Right atrium auricular region (tissue), 2 donors: Measurements from ENCODE around the gene MED15. TPM values are rescaled to one million over a fixed set of nuclear protein-coding genes. Genes with fewer than 3 reads are reported as not detected.
"Not testable (repeated sequence)": the region's sequence is repeated elsewhere in the genome, so short reads cannot be mapped to it uniquely, and the experiment has no call there.

Source experiments
- DNase-seq: peaks from one replicate; pipeline ENCODE4 v3.0.0-alpha.2; 2019; ENCODE audit warnings: low spot score
- H3K27ac ChIP-seq, 2 donors: fragments of 200-600 bp; sonication (generic); 1 replicate in 1 of 2; 2 replicates in 1 of 2; pipeline ENCODE4 v1.5.1; 2016 to 2019
- H3K27me3 ChIP-seq, 2 donors: fragments of 200-600 bp; sonication (generic); one replicate each; pipeline versions ENCODE4 v1.5.1 to v1.6.0; 2017 to 2019
- H3K36me3 ChIP-seq: fragments of 200-600 bp; sonication (generic); one replicate; pipeline ENCODE4 v1.5.1; 2016
- H3K4me1 ChIP-seq, 2 donors: fragments of 200-600 bp; sonication (generic); one replicate each; pipeline versions ENCODE4 v1.5.1 to v1.6.0; 2017 to 2019
- H3K4me3 ChIP-seq, 2 donors: fragments of 200-600 bp; sonication (generic); 1 replicate in 1 of 2; 2 replicates in 1 of 2; pipeline ENCODE4 v1.5.1; 2017 to 2019; ENCODE audit warnings: mild to moderate bottlenecking in 1 of 2, moderate library complexity in 1 of 2
- H3K9me3 ChIP-seq, 2 donors: fragments of 200-600 bp; sonication (generic); one replicate each; pipeline ENCODE4 v1.5.1; 2019
- CTCF ChIP-seq, 2 donors: fragments of 200-600 bp; sonication (generic); IDR thresholded peaks; one replicate each; pipeline ENCODE4 v1.5.1; 2019; ENCODE audit warnings: antibody characterized with exemption in 2 of 2
- total RNA-seq, 2 donors: library from RNA; depleted of rRNA; stranded (reverse); fragments of >200 nt; gene quantifications; one replicate each; pipeline ENCODE4 v1.1.0, GENCODE V29; 2016

The MED15 gene
- total RNA-seq, 2 donors from 2014 or later = 18.8 to 40.6 TPM

- H3K4me3 ChIP-seq = no peak overlapping the region
- no peak for DNase-seq
- H3K36me3 ChIP-seq = no peaks in the 10 kb centered on the region
- TF ChIP-seq CTCF (IDR thresholded peaks at IDR 0.05) = no peak
- H3K4me1 ChIP-seq = no peaks in the 10 kb centered on the region
- no peak overlapping the region for H3K27ac ChIP-seq
- no peaks in the 10 kb centered on the region for H3K9me3 ChIP-seq
- no peaks in the 10 kb centered on the region for H3K27me3 ChIP-seq
Observed at GRCh38 chr22:20615021-20615420, 107.6 kb downstream of the MED15 start.

- DNase-seq = no peak
- no peak overlapping the region for H3K4me3 ChIP-seq
- TF ChIP-seq CTCF (IDR thresholded peaks at IDR 0.05) = no peak
- H3K9me3 ChIP-seq = no peaks in the 10 kb centered on the region
- no peaks in the 10 kb centered on the region for H3K4me1 ChIP-seq
- no peaks in the 10 kb centered on the region for H3K27me3 ChIP-seq
- H3K36me3 ChIP-seq = no peaks in the 10 kb centered on the region
- H3K27ac ChIP-seq = no peak overlapping the region
Observed at GRCh38 chr22:20615533-20616450, 108.4 kb downstream of the MED15 start.

- no peak overlapping the region for H3K4me3 ChIP-seq
- DNase-seq = no peak
- H3K9me3 ChIP-seq = no peaks in the 10 kb centered on the region
- no peaks in the 10 kb centered on the region for H3K27me3 ChIP-seq
- no peak for TF ChIP-seq CTCF (IDR thresholded peaks at IDR 0.05)
- no peak overlapping the region for H3K27ac ChIP-seq
- H3K4me1 ChIP-seq = no peaks in the 10 kb centered on the region
- H3K36me3 ChIP-seq = no peaks in the 10 kb centered on the region
Observed at GRCh38 chr22:20616451-20617043, 109.1 kb downstream of the MED15 start.

GRCh38 chr22:20618488-20618887, 111.1 kb downstream of the MED15 start:
- H3K9me3 ChIP-seq = no peaks in the 10 kb centered on the region
- no peaks in the 10 kb centered on the region for H3K27me3 ChIP-seq
- H3K4me3 ChIP-seq = no peak overlapping the region
- H3K4me1 ChIP-seq = no peaks in the 10 kb centered on the region
- H3K36me3 ChIP-seq = no peaks in the 10 kb centered on the region
- no peak for DNase-seq
- no peak overlapping the region for H3K27ac ChIP-seq
- TF ChIP-seq CTCF (IDR thresholded peaks at IDR 0.05) = no peak

- no peak for TF ChIP-seq CTCF (IDR thresholded peaks at IDR 0.05)
- no peaks in the 10 kb centered on the region for H3K36me3 ChIP-seq
- no peaks in the 10 kb centered on the region for H3K9me3 ChIP-seq
- no peak for DNase-seq
- no peak overlapping the region for H3K4me3 ChIP-seq
- H3K27ac ChIP-seq = no peak overlapping the region
- H3K4me1 ChIP-seq = no peaks in the 10 kb centered on the region
- no peaks in the 10 kb centered on the region for H3K27me3 ChIP-seq
Observed at GRCh38 chr22:20619045-20619892, 111.9 kb downstream of the MED15 start.

- H3K36me3 ChIP-seq, H3K27me3 ChIP-seq, H3K4me3 ChIP-seq, DNase-seq, H3K4me1 ChIP-seq, H3K9me3 ChIP-seq, H3K27ac ChIP-seq: not testable (repeated sequence)
Observed at GRCh38 chr22:20619893-20620194, 112.4 kb downstream of the MED15 start.
